SK-N-SH treated with all-trans-retinoic acid at 6 μM for 48 hours (cell line): ENCODE results near the gene ATXN10.

Source experiments
- ATAC-seq: fragments of 200-7000 bp; cut with Tn5 transposase; 3 replicates; pipeline ENCODE4 v1.9.1; 2020; ENCODE audit warnings: mild to moderate bottlenecking, moderate library complexity
- ARNTL ChIP-seq: fragments of 450-650 bp; formaldehyde crosslinking; IDR thresholded peaks from 2 replicates; pipeline ENCODE4 v1.5.0; 2020; ENCODE audit warnings: low read depth, mild to moderate bottlenecking, moderate library complexity, borderline replicate concordance
- CREB5 ChIP-seq: fragments of 250-450 bp; sonication (Bioruptor Pico); IDR thresholded peaks from 2 replicates; pipeline ENCODE4 v1.5.1; 2020; ENCODE audit warnings: low read depth, mild to moderate bottlenecking, moderate library complexity
- CSRNP3 ChIP-seq: fragments of 250-450 bp; sonication (Bioruptor Pico); IDR thresholded peaks from 2 replicates; pipeline ENCODE4 v1.5.1; 2021; ENCODE audit warnings: mild to moderate bottlenecking, moderate library complexity
- GLIS3 ChIP-seq: fragments of 250-450 bp; sonication (Bioruptor Pico); IDR thresholded peaks from 2 replicates; pipeline ENCODE4 v1.5.0; 2020; ENCODE audit warnings: mild to moderate bottlenecking, moderate library complexity
- ISL1 ChIP-seq: fragments of 250-450 bp; sonication (Bioruptor Pico); IDR thresholded peaks from 2 replicates; pipeline ENCODE4 v2.1.2; 2022; ENCODE audit warnings: mild to moderate bottlenecking, moderate library complexity
- OSR1 ChIP-seq: fragments of 250-450 bp; sonication (Bioruptor Pico); IDR thresholded peaks from 2 replicates; pipeline ENCODE4 v1.8.0; 2022; ENCODE audit warnings: moderate library complexity, mild to moderate bottlenecking, inconsistent platforms
- PATZ1 ChIP-seq: fragments of 250-450 bp; sonication (Bioruptor Pico); IDR thresholded peaks from 2 replicates; pipeline ENCODE4 v1.8.0; 2020; ENCODE audit warnings: mild to moderate bottlenecking, moderate library complexity, borderline replicate concordance
- POU6F1 ChIP-seq: fragments of 250-450 bp; sonication (Bioruptor Pico); IDR thresholded peaks from 2 replicates; pipeline ENCODE4 v1.8.0; 2021; ENCODE audit warnings: low read depth, mild to moderate bottlenecking, moderate library complexity, borderline replicate concordance
- PPARA ChIP-seq: fragments of 250-450 bp; sonication (Bioruptor Pico); IDR thresholded peaks from 2 replicates; pipeline ENCODE4 v1.5.0; 2020; ENCODE audit warnings: mild to moderate bottlenecking, borderline replicate concordance
- RARB ChIP-seq: fragments of 250-450 bp; sonication (Bioruptor Pico); IDR thresholded peaks from 2 replicates; pipeline ENCODE4 v1.8.0; 2021; ENCODE audit warnings: mild to moderate bottlenecking, moderate library complexity
- SNAI2 ChIP-seq: fragments of 250-450 bp; sonication (Bioruptor Pico); IDR thresholded peaks from 2 replicates; pipeline ENCODE4 v1.5.0; 2020; ENCODE audit warnings: mild to moderate bottlenecking, moderate library complexity
- TOX ChIP-seq: fragments of 250-450 bp; sonication (Bioruptor Pico); IDR thresholded peaks from 2 replicates; pipeline ENCODE4 v1.8.0; 2021; ENCODE audit warnings: mild to moderate bottlenecking, moderate library complexity, borderline replicate concordance
- TSHZ2 ChIP-seq: fragments of 250-450 bp; sonication (Bioruptor Pico); IDR thresholded peaks from 2 replicates; pipeline ENCODE4 v1.5.0; 2020; ENCODE audit warnings: mild to moderate bottlenecking, moderate library complexity
- ZC3H10 ChIP-seq: fragments of 250-450 bp; sonication (Bioruptor Pico); IDR thresholded peaks from 2 replicates; pipeline ENCODE4 v1.5.1; 2021; ENCODE audit warnings: mild to moderate bottlenecking, moderate library complexity
- ZFP30 ChIP-seq: fragments of 450-650 bp; formaldehyde crosslinking; IDR thresholded peaks from 2 replicates; pipeline ENCODE4 v1.5.0; 2022; ENCODE audit warnings: mild to moderate bottlenecking, moderate library complexity
- ZNF70 ChIP-seq: fragments of 450-650 bp; formaldehyde crosslinking; IDR thresholded peaks from 2 replicates; pipeline ENCODE4 v1.5.0; 2020; ENCODE audit warnings: mild to moderate bottlenecking, moderate library complexity
- ZNF8 ChIP-seq: fragments of 450-650 bp; formaldehyde crosslinking; IDR thresholded peaks from 2 replicates; pipeline ENCODE4 v1.5.0; 2020; ENCODE audit warnings: mild to moderate bottlenecking, moderate library complexity

The ATXN10 gene

GRCh38 chr22:45683248-45683647 lies 11.6 kb downstream of the ATXN10 start:
- TF ChIP-seq SNAI2, result 0 out of 2 replicates have a peak, but pooled peaks have one; percentile 44
- no peak for TF ChIP-seq CSRNP3 (CRISPR knock-in tag)
- ATAC-seq, result no peak

- TF ChIP-seq TSHZ2 (CRISPR knock-in tag), result no peak
- no peak for TF ChIP-seq CREB5 (CRISPR knock-in tag)
- no peak for TF ChIP-seq ISL1 (CRISPR knock-in tag)
- TF ChIP-seq ZNF70 (CRISPR knock-in tag), result no peak
- no peak for TF ChIP-seq PPARA (CRISPR knock-in tag)
- TF ChIP-seq ZNF8 (CRISPR knock-in tag), result no peak
- TF ChIP-seq GLIS3 (CRISPR knock-in tag), result no peak
- TF ChIP-seq POU6F1, result no peak
- TF ChIP-seq OSR1, result no peak
- TF ChIP-seq SNAI2, result no peak
- TF ChIP-seq ARNTL (CRISPR knock-in tag), result no peak
- no peak for TF ChIP-seq RARB (CRISPR knock-in tag)
- no peak for TF ChIP-seq ZC3H10 (CRISPR knock-in tag)
- TF ChIP-seq PATZ1 (CRISPR knock-in tag), result no peak
Measured at GRCh38 chr22:45683680-45684079, 12.0 kb downstream of the ATXN10 start.

GRCh38 chr22:45684169-45684568 lies 12.5 kb downstream of the ATXN10 start:
- ATAC-seq, result no peak
- TF ChIP-seq ZNF8 (CRISPR knock-in tag) (no peak), OSR1 (no peak), ISL1 (CRISPR knock-in tag) (no peak), ZFP30 (CRISPR knock-in tag) (no peak), CSRNP3 (CRISPR knock-in tag) (no peak), ARNTL (CRISPR knock-in tag) (no peak), TOX (CRISPR knock-in tag) (no peak)

More at GRCh38 chr22:45683680-45684079, 12.0 kb downstream of the ATXN10 start:
- ATAC-seq, result no peak
